ENCODE data around the gene RAB6B. TPM values are rescaled to one million over a fixed set of nuclear protein-coding genes. Genes with fewer than 3 reads are reported as not detected.

Gene RAB6B
- total RNA-seq, 2 donors from 2014 or later = 2.6 to 7.2 TPM

GRCh38 chr3:133775309-133775708 lies 120.4 kb downstream of the RAB6B start:
- no peak for ATAC-seq (replicated peaks in 1 of 2)
- no peak overlapping the region for H3K27ac Mint-ChIP-seq
- DNase-seq = no peak
- H3K36me3 Mint-ChIP-seq (ENCODE audit: insufficient read depth in 2 of 2) = no peaks in the 10 kb centered on the region
- no peaks in the 10 kb centered on the region for H3K9me3 Mint-ChIP-seq
- H3K4me3 Mint-ChIP-seq = no peak overlapping the region
- H3K4me1 Mint-ChIP-seq (ENCODE audit: low read depth) = no peaks in the 10 kb centered on the region
- peaks cover 17% of the 10 kb centered on the region for H3K27me3 Mint-ChIP-seq (ENCODE audit: low read depth)

Other genes with a start within 250 kb of the RAB6B start
- gene TOPBP1, start 233.9 kb downstream of the RAB6B start, total RNA-seq = 100 to 1,000 TPM in 1 of 2 donors, 10 to 100 TPM in 1; 86.3 to 102 TPM
- 1 to 10 TPM; 1.7 to 1.9 TPM for gene TF, start 149.5 kb downstream of the RAB6B start, total RNA-seq
- gene SRPRB, start 90.1 kb downstream of the RAB6B start, total RNA-seq = 100 to 1,000 TPM in 1 of 2 donors, 10 to 100 TPM in 1; 83.2 to 100 TPM
- under 1 TPM in 1 of 2 donors, not detected in 1; 0.10 TPM for gene SLCO2A1, start 134.0 kb upstream of the RAB6B start, total RNA-seq

Measured in activated T-cell treated with anti-CD3 and anti-CD28 coated beads, Interleukin-2, amount 50 U/mL, for 72 hours (primary cell).